ENCODE measurements around the gene CENPL. TPM values are rescaled to one million over a fixed set of nuclear protein-coding genes. Genes with fewer than 3 reads are reported as not detected.
"Not testable (repeated sequence)": the region's sequence is repeated elsewhere in the genome, so short reads cannot be mapped to it uniquely, and the experiment has no call there.

Gene CENPL
- polyA plus RNA-seq, 4 donors = 1.1 to 6.9 (median 4.0) TPM

DNA sequence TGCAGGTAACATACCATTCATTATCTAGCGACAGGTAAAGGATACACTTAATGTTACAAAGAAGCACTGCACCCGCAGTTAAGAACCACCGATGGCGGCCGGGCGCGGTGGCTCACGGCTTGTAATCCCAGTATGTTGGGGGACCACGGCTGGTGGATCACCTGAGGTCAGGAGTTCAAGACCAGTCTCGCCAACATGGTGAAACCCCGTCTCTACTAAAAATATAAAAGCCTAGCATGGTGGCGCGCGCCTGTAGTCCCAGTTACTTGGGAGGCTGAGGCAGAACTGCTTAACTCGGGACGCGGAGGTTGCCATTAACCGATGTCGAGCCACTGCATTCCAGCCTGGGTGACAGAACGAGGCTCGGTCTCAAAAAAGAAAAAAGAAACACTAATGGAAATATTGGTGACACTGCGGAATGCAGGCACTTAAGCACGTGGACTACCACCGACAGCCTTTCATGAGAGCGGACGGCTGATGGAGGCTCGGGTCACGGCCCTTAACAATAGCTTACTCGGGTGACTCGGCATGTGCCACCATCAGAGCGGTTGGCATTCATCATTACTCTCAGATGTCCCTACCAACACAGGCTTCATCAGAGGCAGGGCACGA is 42.6 kb upstream of the CENPL start:
- WGBS, 3 donors = 1 to 2% (median 2%) methylated on average over 32 of the region's 32 CpGs
- peak overlapping the region; percentile 69 to 84 (median 81) for H3K27ac ChIP-seq (ENCODE audit: low read depth in 1 of 3, low read length in 2 of 3)
- no peak for FAIRE-seq
- peaks cover 3 to 17% (median 10%) of the 10 kb centered on the region in 3 donors for H3K4me1 ChIP-seq (ENCODE audit: control insufficient read depth in 3 of 3, insufficient read depth in 2 of 3, low read depth in 1 of 3, low read length in 2 of 3)
- H3K36me3 ChIP-seq (ENCODE audit: control insufficient read depth in 3 of 3, insufficient read depth in 2 of 3, low read depth in 1 of 3, low read length in 3 of 3) = peaks cover 6 to 28% (median 16%) of the 10 kb centered on the region in 3 donors
- peak in 1 of 2 donors; percentile 15 for DNase-seq
- no peaks in the 10 kb centered on the region for H3K9me3 ChIP-seq (ENCODE audit: control insufficient read depth in 2 of 2, insufficient read depth in 1 of 2, low read depth in 1 of 2, low read length in 1 of 2)
- H3K27me3 ChIP-seq (ENCODE audit: control insufficient read depth in 3 of 3, insufficient read depth in 3 of 3, low read length in 3 of 3) = no peaks in the 10 kb centered on the region
- H3K4me3 ChIP-seq (ENCODE audit: low read depth in 1 of 3, low read length in 3 of 3) = peak overlapping the region; percentile 49 to 94 (median 57)

GRCh38 chr1:173866413-173867115 is 41.9 kb upstream of the CENPL start:
- H3K27ac ChIP-seq (ENCODE audit: low read depth in 1 of 3, low read length in 2 of 3) = peak overlapping the region in 2 of 3 donors; percentile 37 to 81
- FAIRE-seq (no peak), DNase-seq (peak in 1 of 2 donors; percentile 21)
- peak overlapping the region; percentile 49 to 94 (median 57) for H3K4me3 ChIP-seq (ENCODE audit: low read depth in 1 of 3, low read length in 3 of 3)
- H3K27me3 ChIP-seq (ENCODE audit: control insufficient read depth in 3 of 3, insufficient read depth in 3 of 3, low read length in 3 of 3) = no peaks in the 10 kb centered on the region
- peaks cover 6 to 32% (median 16%) of the 10 kb centered on the region in 3 donors for H3K36me3 ChIP-seq (ENCODE audit: control insufficient read depth in 3 of 3, insufficient read depth in 2 of 3, low read depth in 1 of 3, low read length in 3 of 3)
- 2 to 12% (median 4%) methylated on average over 2 of the region's 2 CpGs for WGBS, 3 donors
- peaks cover 3 to 17% (median 10%) of the 10 kb centered on the region in 3 donors for H3K4me1 ChIP-seq (ENCODE audit: control insufficient read depth in 3 of 3, insufficient read depth in 2 of 3, low read depth in 1 of 3, low read length in 2 of 3)
- H3K9me3 ChIP-seq (ENCODE audit: control insufficient read depth in 2 of 2, insufficient read depth in 1 of 2, low read depth in 1 of 2, low read length in 1 of 2) = no peaks in the 10 kb centered on the region

DNA sequence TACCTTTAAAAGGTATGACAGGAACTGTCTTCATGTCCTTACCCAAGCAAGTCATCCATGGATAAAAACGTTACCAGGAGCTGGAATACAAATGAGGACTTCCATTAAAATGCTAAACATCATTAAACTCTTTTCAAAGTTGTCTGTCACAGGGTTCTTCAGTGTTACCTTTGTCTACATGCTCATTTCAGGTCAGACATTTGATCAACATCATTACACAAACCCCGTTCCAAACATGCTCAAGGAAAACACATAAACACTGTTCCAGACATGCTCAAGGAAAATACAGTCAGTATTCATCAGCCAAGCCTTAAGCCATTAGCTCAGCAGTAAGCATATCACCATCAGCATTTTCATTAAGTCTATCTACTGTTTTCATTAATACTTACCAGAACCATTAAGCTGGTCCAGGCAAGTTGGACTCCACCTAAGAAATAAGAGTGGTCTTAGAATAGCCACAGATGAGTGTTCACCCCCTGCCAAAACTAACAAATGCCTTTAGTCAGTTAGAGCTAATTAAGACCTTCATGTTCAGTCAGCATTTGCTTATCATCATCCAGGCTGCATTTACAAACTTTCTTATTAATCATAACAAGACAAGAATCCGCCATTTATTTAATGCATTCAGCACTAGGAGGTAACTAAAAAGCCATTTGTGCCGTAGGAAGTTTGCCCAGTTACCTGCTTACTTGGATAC is 40.9 kb upstream of the CENPL start:
- no peaks in the 10 kb centered on the region for H3K27me3 ChIP-seq (ENCODE audit: control insufficient read depth in 3 of 3, insufficient read depth in 3 of 3, low read length in 3 of 3)
- H3K36me3 ChIP-seq (ENCODE audit: control insufficient read depth in 3 of 3, insufficient read depth in 2 of 3, low read depth in 1 of 3, low read length in 3 of 3) = peaks cover 6 to 34% (median 16%) of the 10 kb centered on the region in 3 donors
- FAIRE-seq (no peak), DNase-seq (no peak)
- WGBS, 3 donors = 5 to 22% (median 11%) methylated on average over 4 of the region's 4 CpGs
- H3K4me3 ChIP-seq (ENCODE audit: low read depth in 1 of 3, low read length in 3 of 3) = peak overlapping the region in 1 of 3 donors; percentile 94
- H3K4me1 ChIP-seq (ENCODE audit: control insufficient read depth in 3 of 3, insufficient read depth in 2 of 3, low read depth in 1 of 3, low read length in 2 of 3) = peaks cover 0 to 14% (median 8%) of the 10 kb centered on the region in 3 donors
- no peaks in the 10 kb centered on the region for H3K9me3 ChIP-seq (ENCODE audit: control insufficient read depth in 2 of 2, insufficient read depth in 1 of 2, low read depth in 1 of 2, low read length in 1 of 2)
- H3K27ac ChIP-seq (ENCODE audit: low read depth in 1 of 3, low read length in 2 of 3) = peak overlapping the region in 2 of 3 donors; percentile 19 to 43

DNA sequence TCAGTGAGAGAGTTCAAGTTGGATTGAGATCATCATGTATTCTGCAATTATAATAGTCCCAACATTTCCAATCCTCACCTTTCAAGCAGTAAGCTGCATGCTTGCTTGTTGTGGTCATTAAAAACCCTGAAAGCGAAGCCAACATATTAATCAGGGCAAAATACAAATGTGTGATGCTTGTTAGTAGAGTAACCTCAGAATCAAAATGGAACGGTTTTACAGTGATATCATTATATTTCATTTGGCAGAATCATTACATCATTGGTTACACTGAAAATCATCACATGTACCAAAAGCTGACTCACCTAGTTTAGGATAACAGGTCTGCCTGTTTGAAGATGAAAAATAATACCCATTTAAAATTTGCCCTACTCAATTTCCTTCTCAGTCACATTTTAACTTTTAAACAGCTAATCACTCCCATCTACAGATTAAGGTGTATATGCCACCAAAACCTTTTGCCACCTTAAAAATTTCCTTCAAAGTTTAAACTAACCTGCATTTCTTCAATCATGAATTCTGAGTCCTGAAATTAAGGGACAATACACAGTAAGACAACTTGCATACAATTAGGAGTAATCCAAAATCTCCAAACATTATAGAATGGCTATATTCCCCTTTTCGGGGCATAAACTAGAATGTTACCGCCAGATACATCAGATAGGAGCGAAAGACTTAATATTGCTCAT is 39.6 kb upstream of the CENPL start:
- FAIRE-seq (no peak), DNase-seq (no peak)
- H3K36me3 ChIP-seq (ENCODE audit: control insufficient read depth in 3 of 3, insufficient read depth in 2 of 3, low read depth in 1 of 3, low read length in 3 of 3) = peaks cover 6 to 34% (median 16%) of the 10 kb centered on the region in 3 donors
- no peaks in the 10 kb centered on the region for H3K27me3 ChIP-seq (ENCODE audit: control insufficient read depth in 3 of 3, insufficient read depth in 3 of 3, low read length in 3 of 3)
- H3K9me3 ChIP-seq (ENCODE audit: control insufficient read depth in 2 of 2, insufficient read depth in 1 of 2, low read depth in 1 of 2, low read length in 1 of 2) = no peaks in the 10 kb centered on the region
- peak overlapping the region in 1 of 3 donors; percentile 15 for H3K27ac ChIP-seq (ENCODE audit: low read depth in 1 of 3, low read length in 2 of 3)
- H3K4me1 ChIP-seq (ENCODE audit: control insufficient read depth in 3 of 3, insufficient read depth in 2 of 3, low read depth in 1 of 3, low read length in 2 of 3) = peaks cover 0 to 6% (median 5%) of the 10 kb centered on the region in 3 donors
- WGBS, 3 donors = 64 to 75% (median 70%) methylated on average over 5 of the region's 5 CpGs
- H3K4me3 ChIP-seq (ENCODE audit: low read depth in 1 of 3, low read length in 3 of 3) = peak overlapping the region in 1 of 3 donors; percentile 8

DNA sequence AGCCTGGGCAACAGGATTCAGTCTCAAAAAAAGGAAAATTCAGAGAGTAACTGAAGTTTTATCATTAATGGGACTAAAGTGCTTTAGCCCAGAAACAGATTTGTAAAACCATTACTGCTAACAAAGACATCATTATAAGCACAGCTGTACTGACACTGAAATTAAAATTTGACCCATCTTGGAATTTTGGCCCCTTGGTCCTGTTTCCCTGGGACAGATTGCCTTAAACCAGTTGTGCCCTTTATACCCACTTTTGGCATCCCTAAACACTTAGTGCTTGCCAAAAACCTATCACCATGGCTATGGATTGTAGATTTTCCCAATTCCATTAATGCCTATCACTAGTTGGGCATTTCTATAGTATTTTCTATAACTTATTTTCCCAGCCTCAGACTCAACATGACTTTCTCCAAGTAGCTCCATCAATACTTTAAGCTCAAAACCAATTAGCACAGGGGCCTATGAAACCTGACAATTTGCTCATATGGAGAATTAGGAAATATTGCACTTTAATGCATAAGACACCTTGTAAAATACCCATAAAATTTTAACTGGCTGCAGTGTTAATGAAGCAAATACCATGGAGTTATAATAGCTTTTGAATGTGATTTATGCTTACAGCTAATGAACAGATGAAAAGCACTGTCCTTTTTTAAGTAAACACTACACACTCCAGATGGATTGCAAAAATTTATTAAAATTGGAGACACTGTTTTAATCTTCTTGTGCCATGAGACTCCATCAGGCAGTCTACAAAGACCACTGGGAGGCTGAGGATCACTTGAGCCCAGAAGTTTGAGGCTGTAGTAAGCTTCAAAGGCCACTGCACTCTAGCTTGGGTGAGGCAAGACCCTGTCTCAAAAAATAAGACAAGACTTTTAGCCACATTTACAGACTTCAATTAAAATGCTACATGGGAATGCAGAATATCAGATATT is 38.8 kb upstream of the CENPL start:
- DNase-seq = no peak
- Histone ChIP-seq H3K4me1 (ENCODE audit: control insufficient read depth in 3 of 3, insufficient read depth in 2 of 3, low read depth in 1 of 3, low read length in 2 of 3) (peaks cover 0 to 6% (median 5%) of the 10 kb centered on the region in 3 donors), H3K9me3 (ENCODE audit: control insufficient read depth in 2 of 2, insufficient read depth in 1 of 2, low read depth in 1 of 2, low read length in 1 of 2) (no peaks in the 10 kb centered on the region), H3K27me3 (ENCODE audit: control insufficient read depth in 3 of 3, insufficient read depth in 3 of 3, low read length in 3 of 3) (no peaks in the 10 kb centered on the region), H3K4me3 (ENCODE audit: low read depth in 1 of 3, low read length in 3 of 3) (no peak overlapping the region), H3K36me3 (ENCODE audit: control insufficient read depth in 3 of 3, insufficient read depth in 2 of 3, low read depth in 1 of 3, low read length in 3 of 3) (peaks cover 6 to 41% (median 16%) of the 10 kb centered on the region in 3 donors), H3K27ac (ENCODE audit: low read depth in 1 of 3, low read length in 2 of 3) (no peak overlapping the region)
- FAIRE-seq = no peak

GRCh38 chr1:173862769-173863223 is 38.1 kb upstream of the CENPL start:
- Histone ChIP-seq H3K36me3 (ENCODE audit: control insufficient read depth in 3 of 3, insufficient read depth in 2 of 3, low read depth in 1 of 3, low read length in 3 of 3) (peaks cover 6 to 43% (median 16%) of the 10 kb centered on the region in 3 donors), H3K4me1 (ENCODE audit: control insufficient read depth in 3 of 3, insufficient read depth in 2 of 3, low read depth in 1 of 3, low read length in 2 of 3) (peaks cover 0 to 6% (median 5%) of the 10 kb centered on the region in 3 donors), H3K27me3 (ENCODE audit: control insufficient read depth in 3 of 3, insufficient read depth in 3 of 3, low read length in 3 of 3) (no peaks in the 10 kb centered on the region), H3K4me3 (ENCODE audit: low read depth in 1 of 3, low read length in 3 of 3) (no peak overlapping the region), H3K9me3 (ENCODE audit: control insufficient read depth in 2 of 2, insufficient read depth in 1 of 2, low read depth in 1 of 2, low read length in 1 of 2) (no peaks in the 10 kb centered on the region), H3K27ac (ENCODE audit: low read depth in 1 of 3, low read length in 2 of 3) (peak overlapping the region in 1 of 3 donors; percentile 3)
- 59 to 72% (median 63%) methylated on average over 8 of the region's 8 CpGs for WGBS, 3 donors
- FAIRE-seq (no peak), DNase-seq (no peak)

DNA sequence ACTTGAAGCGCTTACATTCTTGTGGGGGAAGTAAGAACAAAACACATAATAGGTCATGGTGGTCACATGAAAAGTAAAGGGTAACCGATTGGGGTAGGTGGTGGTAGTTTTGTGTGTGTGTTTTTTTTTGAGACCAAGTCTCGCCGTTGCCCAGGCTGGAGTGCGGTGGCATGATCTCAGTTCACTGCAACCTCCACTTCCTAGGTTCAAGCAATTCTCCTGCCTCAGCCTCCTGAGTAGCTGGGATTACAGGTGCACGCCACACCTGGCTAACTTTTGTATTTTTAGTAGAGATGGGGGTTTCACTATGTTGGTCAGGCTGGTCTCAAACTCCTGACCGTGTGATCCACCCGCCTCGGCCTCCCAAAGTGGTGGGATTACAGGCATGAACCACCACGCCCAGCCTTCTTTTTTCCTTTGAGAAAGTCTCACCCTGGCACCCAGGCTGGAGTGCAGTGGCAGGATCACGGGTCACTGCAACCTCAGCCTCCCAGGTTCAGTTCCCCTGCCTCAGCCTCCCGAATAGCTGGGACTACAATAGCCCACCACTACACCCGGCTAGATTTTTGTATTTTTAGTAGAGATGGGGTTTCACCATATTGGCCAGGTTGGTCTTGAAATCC is 37.6 kb upstream of the CENPL start:
- H3K9me3 ChIP-seq (ENCODE audit: control insufficient read depth in 2 of 2, insufficient read depth in 1 of 2, low read depth in 1 of 2, low read length in 1 of 2); H3K4me3 ChIP-seq (ENCODE audit: low read depth in 1 of 3, low read length in 3 of 3); H3K4me1 ChIP-seq (ENCODE audit: control insufficient read depth in 3 of 3, insufficient read depth in 2 of 3, low read depth in 1 of 3, low read length in 2 of 3); H3K27me3 ChIP-seq (ENCODE audit: control insufficient read depth in 3 of 3, insufficient read depth in 3 of 3, low read length in 3 of 3); FAIRE-seq; DNase-seq: not testable (repeated sequence)
- peak overlapping the region in 1 of 3 donors; percentile 3 for H3K27ac ChIP-seq (ENCODE audit: low read depth in 1 of 3, low read length in 2 of 3)
- H3K36me3 ChIP-seq (ENCODE audit: control insufficient read depth in 3 of 3, insufficient read depth in 2 of 3, low read depth in 1 of 3, low read length in 3 of 3) = peaks cover 8 to 42% (median 16%) of the 10 kb centered on the region in 3 donors
- 70 to 87% (median 73%) methylated on average over 13 of the region's 13 CpGs for WGBS, 3 donors
